22Rv1 (cell line): ENCODE measurements around the gene ATP11A.

Experiments used
- H3K27ac ChIP-seq: fragments of 450-650 bp; 2 replicates; pipeline ENCODE4 v1.5.1; 2017
- ZFX ChIP-seq: fragments of 450-650 bp; IDR thresholded peaks from 2 replicates; pipeline ENCODE4 v1.6.1; 2017; ENCODE audit warnings: antibody characterized with exemption, borderline replicate concordance
- TF ChIP-seq, protein P1 (sequence below): fragments of 450-650 bp; IDR thresholded peaks from 2 replicates; pipeline ENCODE4 v1.5.1; 2017; ENCODE audit warnings: mild to moderate bottlenecking

The ATP11A gene

DNA sequence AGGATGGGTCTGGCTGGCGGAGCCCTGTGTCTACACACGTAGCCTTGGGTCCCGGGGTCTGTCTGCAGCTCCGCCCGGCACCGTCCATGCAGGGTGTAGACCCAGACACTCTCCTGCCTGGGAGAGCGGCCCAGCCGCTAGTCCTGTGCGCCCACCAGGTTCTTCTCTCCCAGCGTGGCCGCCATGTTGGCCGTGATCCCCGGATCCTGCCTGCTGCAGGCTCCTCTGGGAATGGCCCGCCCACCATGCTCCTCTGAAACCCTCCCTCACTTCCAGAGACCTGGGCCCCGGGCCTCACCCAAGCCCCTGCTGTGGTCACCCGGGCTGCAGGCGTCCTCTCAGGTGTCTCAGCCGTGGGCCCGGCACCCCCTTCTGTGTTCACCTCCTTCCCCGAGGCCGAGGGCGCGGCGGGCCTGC lies 221.5 kb downstream of the ATP11A start:
- TF ChIP-seq, protein P1, sequence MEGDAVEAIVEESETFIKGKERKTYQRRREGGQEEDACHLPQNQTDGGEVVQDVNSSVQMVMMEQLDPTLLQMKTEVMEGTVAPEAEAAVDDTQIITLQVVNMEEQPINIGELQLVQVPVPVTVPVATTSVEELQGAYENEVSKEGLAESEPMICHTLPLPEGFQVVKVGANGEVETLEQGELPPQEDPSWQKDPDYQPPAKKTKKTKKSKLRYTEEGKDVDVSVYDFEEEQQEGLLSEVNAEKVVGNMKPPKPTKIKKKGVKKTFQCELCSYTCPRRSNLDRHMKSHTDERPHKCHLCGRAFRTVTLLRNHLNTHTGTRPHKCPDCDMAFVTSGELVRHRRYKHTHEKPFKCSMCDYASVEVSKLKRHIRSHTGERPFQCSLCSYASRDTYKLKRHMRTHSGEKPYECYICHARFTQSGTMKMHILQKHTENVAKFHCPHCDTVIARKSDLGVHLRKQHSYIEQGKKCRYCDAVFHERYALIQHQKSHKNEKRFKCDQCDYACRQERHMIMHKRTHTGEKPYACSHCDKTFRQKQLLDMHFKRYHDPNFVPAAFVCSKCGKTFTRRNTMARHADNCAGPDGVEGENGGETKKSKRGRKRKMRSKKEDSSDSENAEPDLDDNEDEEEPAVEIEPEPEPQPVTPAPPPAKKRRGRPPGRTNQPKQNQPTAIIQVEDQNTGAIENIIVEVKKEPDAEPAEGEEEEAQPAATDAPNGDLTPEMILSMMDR: no peak
- no peak for TF ChIP-seq ZFX

DNA sequence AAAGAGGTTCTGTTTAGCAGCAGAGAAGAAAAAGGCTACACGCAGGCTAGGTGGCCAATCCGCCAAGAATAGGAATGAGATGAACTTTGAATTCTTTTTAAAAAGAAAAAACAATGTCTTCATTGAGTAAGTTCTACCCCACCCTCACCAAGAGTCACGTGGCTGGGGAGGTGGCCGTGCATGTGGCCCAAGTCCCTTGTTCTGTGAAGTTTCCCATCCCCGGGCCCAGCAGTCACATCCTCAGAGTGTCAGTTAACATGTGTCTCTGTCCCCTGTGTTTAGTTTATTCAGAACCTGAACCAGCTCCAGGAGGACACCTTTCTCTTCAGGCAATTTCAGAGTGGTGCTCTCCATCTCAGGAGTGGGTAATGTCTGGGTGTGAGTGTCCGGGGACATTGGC lies 222.0 kb downstream of the ATP11A start:
- TF ChIP-seq, protein P1: no peak
- TF ChIP-seq ZFX: no peak

More for the DNA sequence above, 221.5 kb downstream of the ATP11A start:
- no peak overlapping the region for H3K27ac ChIP-seq

DNA sequence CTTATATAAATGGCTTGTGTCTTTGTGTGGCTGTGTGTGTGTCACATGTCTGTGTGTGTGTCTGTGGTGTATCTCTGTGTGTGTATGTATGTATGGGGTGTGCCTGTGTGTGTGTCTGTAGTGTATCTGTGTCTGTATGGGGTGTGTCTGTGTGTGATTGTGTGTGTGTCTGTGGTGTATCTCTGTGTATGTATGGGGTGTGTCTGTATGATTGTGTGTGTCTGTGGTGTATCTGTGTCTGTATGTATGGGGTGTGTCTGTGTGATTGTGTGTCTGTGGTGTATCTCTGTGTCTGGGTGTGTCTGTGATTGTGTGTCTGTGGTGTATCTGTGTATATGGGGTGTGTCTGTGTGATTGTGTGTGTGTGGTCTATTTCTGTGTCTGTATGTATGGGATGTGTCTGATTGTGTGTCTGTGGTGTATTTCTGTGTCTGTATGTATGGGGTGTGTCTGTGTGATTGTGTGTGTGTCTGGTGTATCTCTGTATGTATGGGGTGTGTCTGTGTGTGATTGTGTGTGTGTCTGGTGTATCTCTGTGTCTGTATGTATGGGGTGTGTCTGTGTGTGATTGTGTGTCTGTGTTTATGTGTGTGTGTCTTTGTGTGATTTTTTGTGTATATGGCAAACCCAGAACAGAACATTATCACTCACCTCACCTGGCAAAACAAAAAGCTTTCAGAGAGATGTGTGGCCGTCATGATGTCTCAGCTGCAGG lies 223.0 kb downstream of the ATP11A start:
- H3K27ac ChIP-seq: no peak overlapping the region
- TF ChIP-seq, protein P1: no peak
- no peak for TF ChIP-seq ZFX

More for the DNA sequence above, 222.0 kb downstream of the ATP11A start:
- H3K27ac ChIP-seq: no peak overlapping the region

DNA sequence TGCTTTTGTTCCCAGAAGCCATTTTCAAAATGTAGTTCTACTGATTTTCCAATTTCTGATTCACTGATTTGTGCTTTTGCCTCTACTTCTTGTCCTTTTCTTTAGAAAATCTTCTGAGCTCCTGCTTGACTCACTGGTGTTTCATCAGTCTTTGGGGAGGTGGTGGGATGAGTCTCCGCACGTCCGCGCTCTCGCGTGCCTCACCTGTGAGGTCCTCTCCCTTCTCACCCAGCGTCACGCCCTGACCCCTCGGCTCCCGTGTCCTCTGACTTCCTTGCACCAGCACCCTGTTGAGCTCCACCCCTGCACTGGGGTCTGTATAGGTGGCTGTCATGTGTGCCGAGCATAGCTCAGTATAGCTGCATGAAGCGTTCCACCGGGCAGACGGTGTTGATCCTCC lies 226.5 kb downstream of the ATP11A start:
- H3K27ac ChIP-seq: no peak overlapping the region
- TF ChIP-seq, protein P1: no peak
- no peak for TF ChIP-seq ZFX

DNA sequence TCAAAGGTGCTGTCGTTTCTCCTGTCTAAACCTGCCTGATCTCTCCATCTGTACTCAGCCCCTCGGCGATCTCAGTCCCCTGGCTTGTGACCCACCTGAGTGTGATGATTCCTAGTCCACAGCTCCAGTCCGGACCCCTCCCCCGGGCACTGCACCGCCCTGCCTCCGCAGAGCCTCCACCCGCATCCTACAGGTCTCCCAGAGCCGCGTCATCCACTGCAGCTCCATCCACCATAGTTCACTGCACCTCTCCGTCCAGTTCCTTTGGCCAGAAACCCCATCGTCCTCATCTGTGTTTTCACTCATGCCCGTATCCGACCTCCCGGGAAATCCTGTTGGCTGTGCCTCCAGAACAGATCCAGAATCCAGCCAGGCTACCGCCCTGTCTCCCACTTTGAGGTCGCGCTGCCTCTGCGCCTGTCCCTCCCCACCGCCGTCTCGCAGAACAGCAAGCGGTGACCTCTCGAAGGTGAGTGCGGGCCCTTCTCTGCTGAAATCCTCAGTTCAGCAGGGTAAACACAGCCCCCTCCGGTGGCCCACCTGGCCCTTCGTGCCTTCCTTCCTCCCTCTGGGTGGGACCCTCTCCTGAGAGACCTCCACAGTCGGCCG lies 227.3 kb downstream of the ATP11A start:
- TF ChIP-seq, protein P1: no peak
- no peak for TF ChIP-seq ZFX
- no peak overlapping the region for H3K27ac ChIP-seq

DNA sequence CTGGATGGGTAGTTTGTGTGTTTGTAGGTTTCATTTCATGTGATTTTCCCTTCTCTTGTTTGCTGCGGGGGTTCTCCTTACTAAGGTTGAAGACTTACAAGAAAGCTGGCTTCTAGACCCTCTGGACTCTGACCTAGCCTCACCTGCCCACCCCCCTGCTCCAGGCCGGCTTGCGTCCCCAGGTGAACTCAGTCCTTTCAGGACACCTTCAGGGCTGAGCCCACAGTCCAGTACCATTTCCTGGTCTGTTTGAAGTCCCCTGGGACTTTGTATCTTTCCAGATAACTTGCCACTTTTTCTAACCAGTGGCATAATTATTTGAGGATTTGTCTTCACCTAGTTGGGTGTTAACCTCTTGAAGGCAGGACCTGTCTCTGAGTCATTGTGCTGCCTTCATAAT lies 227.9 kb downstream of the ATP11A start:
- no peak overlapping the region for H3K27ac ChIP-seq
- TF ChIP-seq ZFX: no peak
- TF ChIP-seq, protein P1: no peak

DNA sequence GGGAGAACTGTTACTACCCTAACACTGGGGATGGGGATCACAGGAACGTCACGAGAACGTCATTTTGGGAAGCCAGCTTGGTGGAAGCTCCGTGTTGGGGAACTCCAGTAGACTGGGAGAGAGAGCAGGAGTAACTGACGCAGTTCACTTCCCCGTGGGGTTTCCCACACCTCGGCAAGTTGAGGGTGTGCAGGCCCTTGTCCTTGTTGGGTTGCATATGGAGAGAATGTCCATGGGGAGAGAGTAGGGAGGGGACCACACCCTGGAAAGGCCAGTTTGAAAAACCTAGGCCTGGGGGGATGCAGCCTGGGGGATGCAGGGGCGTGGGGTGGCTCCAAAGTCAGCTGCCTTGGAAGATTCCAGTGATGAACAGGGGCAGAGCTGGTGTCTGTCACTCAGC lies 228.4 kb downstream of the ATP11A start:
- no peak for TF ChIP-seq ZFX
- TF ChIP-seq, protein P1: no peak
- no peak overlapping the region for H3K27ac ChIP-seq
